Right lobe of liver (tissue), 6 donors: ENCODE measurements around the gene MAGOH. TPM values are rescaled to one million over a fixed set of nuclear protein-coding genes. Genes with fewer than 3 reads are reported as not detected.
A peak's percentile ranks its signal among the peaks of the same experiment; 100 is the strongest.
"Not testable (repeated sequence)": the region's sequence is repeated elsewhere in the genome, so short reads cannot be mapped to it uniquely, and the experiment has no call there.

Experiments
- ATAC-seq, 4 donors: fragments of 200-7000 bp; cut with Tn5 transposase; one replicate each; pipeline ENCODE4 v1.9.1; 2020; ENCODE audit warnings: mild to moderate bottlenecking in 4 of 4, moderate library complexity in 4 of 4
- DNase-seq, 3 donors: peaks; one replicate each; pipeline ENCODE4 v3.0.0-alpha.2; 2020
- H3K27ac ChIP-seq, 3 donors: fragments of 200-600 bp; one replicate each; pipeline ENCODE4 v1.8.0; 2022
- H3K27me3 ChIP-seq, 2 donors: fragments of 200-600 bp; one replicate each; pipeline ENCODE4 v1.8.0; 2022
- H3K36me3 ChIP-seq, 4 donors: fragments of 200-600 bp; sonication (generic) in 1 of 4; one replicate each; pipeline versions ENCODE4 v1.5.1 to v1.8.0; 2017 to 2022; ENCODE audit warnings: control low read depth in 1 of 4
- H3K4me1 ChIP-seq, 4 donors: fragments of 200-600 bp; sonication (generic) in 1 of 4; one replicate each; pipeline versions ENCODE4 v1.5.1 to v1.8.0; 2017 to 2022; ENCODE audit warnings: control low read depth in 1 of 4
- H3K4me3 ChIP-seq, 3 donors: fragments of 200-600 bp; one replicate each; pipeline ENCODE4 v1.8.0; 2022
- H3K9me3 ChIP-seq, 4 donors: fragments of 200-600 bp; sonication (generic) in 1 of 4; one replicate each; pipeline versions ENCODE4 v1.5.1 to v1.8.0; 2017 to 2022; ENCODE audit warnings: control low read depth in 1 of 4
- POLR2A ChIP-seq: fragments of 450-650 bp; IDR thresholded peaks from one replicate; pipeline ENCODE4 v1.6.1; 2017; ENCODE audit warnings: antibody characterized with exemption, mild to moderate bottlenecking
- WGBS: methylation state at CpG from one replicate; pipeline ENCODE4 v1.1.6; 2018; ENCODE audit warnings: low coverage, low lambda C conversion rate; ENCODE audit not compliant: insufficient coverage; ENCODE audit errors: missing lambda C conversion rate; 5-methylcytosine and 5-hydroxymethylcytosine counted together
- intact Hi-C, 2 donors: fragments of 100-400 bp; cut with DNase I; formaldehyde crosslinking; loops; one replicate each; pipeline versions ENCODE4 v1.11.2 to v1.14.1; 2022
- total RNA-seq, 6 experiments: library from RNA; depleted of rRNA in 2 of 6; stranded (reverse); fragments of >200 nt in 2 of 6; fragmentation: NEBNext Ultra II Directional in 3 of 6; extraction: Animal tissue kit (Norgen Biotek cat#: 25700) in 3 of 6; gene quantifications; one replicate each; pipeline versions ENCODE4 v1.1.0 to v1.2.4, GENCODE V29; 2016 to 2023
- TF ChIP-seq, protein P1 (sequence below), 4 donors: fragments of 200-600 bp in 3 of 4; fragments of 450-650 bp in 1 of 4; IDR thresholded peaks; one replicate each; pipeline versions ENCODE4 v1.5.1 to v1.8.0; 2016 to 2022; ENCODE audit warnings: antibody characterized with exemption in 4 of 4, mild to moderate bottlenecking in 2 of 4
- donor health status: DM: no; HTN: yes; CAD: no.
- donor health status: DM: no; HTN: no; CAD: no.
- donor health status: DM: no; HTN: no; CAD: no.
- donor health status: DM: no; HTN: yes; CAD: no.
- donor health status: DM: no; HTN: yes; CAD: no.

Gene MAGOH
- total RNA-seq, 6 experiments from 2014 or later: 10.9 to 28.1 (median 19.4) TPM

DNA sequence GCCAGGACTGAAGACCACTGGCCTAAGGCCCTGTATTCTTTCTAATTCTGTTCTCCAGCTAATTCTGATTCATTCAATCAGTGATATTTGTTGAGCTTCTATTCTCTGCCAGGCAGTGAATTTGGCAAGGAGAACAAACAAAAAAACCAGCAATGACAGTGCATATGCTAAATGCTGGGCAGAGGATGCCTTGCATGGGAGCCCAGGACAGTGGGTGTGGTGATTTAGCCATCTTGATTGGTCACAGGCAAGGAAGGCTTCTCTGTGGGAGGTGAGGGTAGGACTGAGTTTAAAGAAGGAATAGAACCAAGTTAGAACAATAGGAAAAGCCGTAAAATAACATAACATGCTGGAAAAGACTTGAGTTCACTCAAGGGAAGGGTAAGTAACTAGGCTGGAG is 50.9 kb downstream of the MAGOH start:
- H3K9me3 ChIP-seq: no peaks in the 10 kb centered on the region
- DNase-seq: no peak
- WGBS: 100% methylated on average over 1 of the region's 1 CpG
- H3K4me1 ChIP-seq: peaks cover 0 to 51% (median 19%) of the 10 kb centered on the region in 4 donors
- no peak for TF ChIP-seq POLR2A
- TF ChIP-seq, protein P1, sequence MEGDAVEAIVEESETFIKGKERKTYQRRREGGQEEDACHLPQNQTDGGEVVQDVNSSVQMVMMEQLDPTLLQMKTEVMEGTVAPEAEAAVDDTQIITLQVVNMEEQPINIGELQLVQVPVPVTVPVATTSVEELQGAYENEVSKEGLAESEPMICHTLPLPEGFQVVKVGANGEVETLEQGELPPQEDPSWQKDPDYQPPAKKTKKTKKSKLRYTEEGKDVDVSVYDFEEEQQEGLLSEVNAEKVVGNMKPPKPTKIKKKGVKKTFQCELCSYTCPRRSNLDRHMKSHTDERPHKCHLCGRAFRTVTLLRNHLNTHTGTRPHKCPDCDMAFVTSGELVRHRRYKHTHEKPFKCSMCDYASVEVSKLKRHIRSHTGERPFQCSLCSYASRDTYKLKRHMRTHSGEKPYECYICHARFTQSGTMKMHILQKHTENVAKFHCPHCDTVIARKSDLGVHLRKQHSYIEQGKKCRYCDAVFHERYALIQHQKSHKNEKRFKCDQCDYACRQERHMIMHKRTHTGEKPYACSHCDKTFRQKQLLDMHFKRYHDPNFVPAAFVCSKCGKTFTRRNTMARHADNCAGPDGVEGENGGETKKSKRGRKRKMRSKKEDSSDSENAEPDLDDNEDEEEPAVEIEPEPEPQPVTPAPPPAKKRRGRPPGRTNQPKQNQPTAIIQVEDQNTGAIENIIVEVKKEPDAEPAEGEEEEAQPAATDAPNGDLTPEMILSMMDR (IDR thresholded peaks at IDR 0.05): no peak
- no peaks in the 10 kb centered on the region for H3K27me3 ChIP-seq
- ATAC-seq: no peak
- intact Hi-C loops: loop anchor here in 1 of 2 donors (10.0 kb wide), 1 partner anchor 273 kb away; no protein-coding TSS in a partner anchor
- H3K36me3 ChIP-seq: no peaks in the 10 kb centered on the region
- peak overlapping the region in 1 of 3 donors; percentile 0 for H3K27ac ChIP-seq
- no peak overlapping the region for H3K4me3 ChIP-seq

DNA sequence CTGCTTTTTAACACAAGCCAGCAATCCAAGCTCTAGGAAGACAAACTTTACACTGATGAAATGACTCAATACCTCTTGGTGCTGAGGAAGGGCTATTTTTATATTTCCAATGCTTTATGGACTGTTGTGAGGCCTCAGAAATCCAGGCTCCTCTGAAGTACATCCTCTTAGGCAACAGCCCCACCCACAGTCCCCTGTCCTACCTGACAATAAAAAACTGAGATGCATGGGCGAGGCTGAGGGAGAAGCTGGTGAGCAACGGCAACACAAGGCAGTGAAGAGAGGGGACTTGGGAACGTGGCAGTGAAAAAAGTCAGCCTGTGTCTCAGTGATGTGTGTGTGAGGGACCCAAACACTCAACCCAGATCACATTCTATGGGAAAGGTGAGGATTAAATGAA is 51.8 kb downstream of the MAGOH start:
- no peaks in the 10 kb centered on the region for H3K9me3 ChIP-seq
- intact Hi-C loops: loop anchor here in 1 of 2 donors (10.0 kb wide), 1 partner anchor 272 kb away; no protein-coding TSS in a partner anchor
- 74% methylated on average over 3 of the region's 3 CpGs for whole genome bisulfite sequencing
- no peaks in the 10 kb centered on the region for H3K36me3 ChIP-seq
- no peaks in the 10 kb centered on the region for H3K27me3 ChIP-seq
- no peak overlapping the region for H3K4me3 ChIP-seq
- no peak for TF ChIP-seq POLR2A
- TF ChIP-seq, protein P1 (IDR thresholded peaks at IDR 0.05): no peak
- ATAC-seq (no peak), DNase-seq (no peak)
- no peak overlapping the region for H3K27ac ChIP-seq
- H3K4me1 ChIP-seq: peaks cover 0 to 57% (median 23%) of the 10 kb centered on the region in 4 donors

DNA sequence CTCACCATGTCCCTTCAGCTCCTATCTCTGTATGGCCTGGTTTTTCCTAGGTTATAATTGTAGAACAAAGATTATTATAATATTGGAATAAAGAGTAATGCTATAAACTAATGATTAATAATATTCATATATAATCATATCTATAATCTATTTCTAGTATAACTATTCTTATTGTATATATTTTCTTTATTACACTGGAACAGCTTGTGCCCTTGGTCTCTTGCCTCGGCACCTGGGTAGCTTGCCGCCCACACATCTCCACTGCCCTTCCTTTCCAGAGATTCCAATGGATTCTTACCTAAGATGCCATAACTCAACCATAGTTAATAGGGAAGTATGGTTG is 52.4 kb downstream of the MAGOH start:
- WGBS: 30% methylated on average over 2 of the region's 2 CpGs
- TF ChIP-seq, protein P1 (IDR thresholded peaks at IDR 0.05): peak in 1 of 4 donors; percentile 13
- H3K4me3 ChIP-seq, H3K27me3 ChIP-seq, ATAC-seq, DNase-seq, H3K27ac ChIP-seq, H3K36me3 ChIP-seq, H3K9me3 ChIP-seq: not testable (repeated sequence)
- intact Hi-C loops: loop anchor here in 1 of 2 donors (10.0 kb wide), 1 partner anchor 271 kb away; no protein-coding TSS in a partner anchor
- H3K4me1 ChIP-seq: peaks cover 0 to 54% (median 23%) of the 10 kb centered on the region in 4 donors

DNA sequence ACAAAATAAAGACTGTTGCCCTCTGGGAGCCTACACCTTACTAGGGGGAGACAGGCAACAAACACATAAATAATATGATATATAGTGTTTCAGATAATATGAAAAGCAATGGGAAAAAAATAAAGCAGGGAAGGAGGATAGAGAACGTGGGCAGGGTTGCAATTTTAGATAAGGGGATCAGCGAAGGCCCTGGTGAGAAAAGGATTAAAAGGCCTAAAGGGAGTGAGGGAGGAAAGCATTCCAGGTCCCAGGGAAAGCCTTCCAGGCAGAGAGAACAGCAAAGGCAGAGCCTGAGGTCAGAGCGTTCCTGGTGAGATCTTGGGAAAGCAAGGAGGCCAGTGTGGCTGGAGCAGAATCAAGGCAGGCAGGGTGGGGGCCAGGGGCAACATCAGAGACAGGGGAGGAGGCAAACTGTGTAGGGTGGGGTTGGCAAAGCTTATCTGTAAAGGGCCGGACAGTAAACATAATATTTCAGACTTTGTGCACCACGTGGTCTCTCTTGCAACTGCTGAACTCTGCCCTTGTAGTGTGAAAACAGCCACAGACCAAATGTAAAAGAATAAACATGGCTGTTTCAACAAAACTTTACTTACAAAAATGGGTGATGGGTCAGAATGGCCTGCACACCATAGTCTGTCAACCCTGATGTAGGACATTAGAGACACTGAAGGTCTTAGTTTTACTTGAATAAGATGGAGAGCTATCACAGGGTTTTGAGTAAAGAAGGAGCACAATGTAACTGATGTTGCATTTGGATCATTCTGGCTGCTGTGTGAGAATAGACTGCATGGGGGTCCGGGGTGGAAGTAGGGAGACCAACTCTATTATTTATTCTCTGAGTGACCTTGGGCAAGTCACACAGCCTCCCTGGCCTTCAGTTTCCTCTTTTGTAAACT is 55.0 kb downstream of the MAGOH start:
- no peak overlapping the region for H3K4me3 ChIP-seq
- intact Hi-C loops: loop anchor here in 1 of 2 donors (10.0 kb wide), 1 partner anchor 269 kb away; no protein-coding TSS in a partner anchor

More for the DNA sequence above, 55.0 kb downstream of the MAGOH start:
- ATAC-seq (peak; percentile 83 to 94 (median 92)), DNase-seq (peak; percentile 69 to 94 (median 90))
- peak overlapping the region; percentile 30 to 73 (median 67) for H3K27ac ChIP-seq
- no peaks in the 10 kb centered on the region for H3K9me3 ChIP-seq
- H3K4me1 ChIP-seq: peaks cover 0 to 44% (median 20%) of the 10 kb centered on the region in 4 donors
- WGBS: 23% methylated on average over 6 of the region's 6 CpGs
- H3K27me3 ChIP-seq: no peaks in the 10 kb centered on the region
- TF ChIP-seq, protein P1 (IDR thresholded peaks at IDR 0.05): no peak
- no peak for TF ChIP-seq POLR2A
- no peaks in the 10 kb centered on the region for H3K36me3 ChIP-seq
